Activated B cell treated with CpG ODN at 0.5 μM for 24 hours (primary cell): ENCODE data around the gene IL17B. TPM values are rescaled to one million over a fixed set of nuclear protein-coding genes. Genes with fewer than 3 reads are reported as not detected.

ENCODE experiments used
- ATAC-seq: fragments of 200-7000 bp; cut with Tn5 transposase; one replicate; pipeline ENCODE4 v1.10.0; 2021; ENCODE audit warnings: low read depth, mild to moderate bottlenecking, moderate library complexity
- CTCF ChIA-PET: fragments of 350-600 bp; sonication (Branson Sonifier 250); formaldehyde crosslinking; loops from one replicate; lab custom pipeline; 2021; ENCODE audit warnings: antibody characterized with exemption; lab: Charles Lee
- POLR2A ChIA-PET: fragments of 350-600 bp; sonication (Branson Sonifier 250); formaldehyde crosslinking; loops from one replicate; lab custom pipeline; 2021; ENCODE audit warnings: antibody characterized with exemption; lab: Charles Lee
- DNase-seq: peaks from one replicate; pipeline ENCODE4 v3.0.0; 2022
- H3K27ac Mint-ChIP-seq: one replicate; pipeline ENCODE4 v1.8.0; 2020; ENCODE audit warnings: mixed read lengths
- H3K27me3 Mint-ChIP-seq: one replicate; pipeline ENCODE4 v1.8.0; 2021; ENCODE audit warnings: mixed read lengths
- H3K36me3 Mint-ChIP-seq: one replicate; pipeline ENCODE4 v1.8.0; 2021; ENCODE audit warnings: low read depth, mixed read lengths
- H3K4me1 Mint-ChIP-seq: one replicate; pipeline ENCODE4 v1.8.0; 2021; ENCODE audit warnings: mixed read lengths
- H3K4me3 Mint-ChIP-seq: one replicate; pipeline ENCODE4 v1.8.0; 2020; ENCODE audit warnings: mild to moderate bottlenecking, mixed read lengths
- H3K9me3 Mint-ChIP-seq: one replicate; pipeline ENCODE4 v1.8.0; 2020; ENCODE audit warnings: mixed read lengths
- intact Hi-C: fragments of 100-400 bp; cut with micrococcal nuclease; formaldehyde crosslinking; loops from one replicate; pipeline ENCODE4 v1.15.1; 2024
- total RNA-seq: library from RNA; stranded (reverse); gene quantifications from 2 replicates; pipeline ENCODE4 v1.2.3, GENCODE V29; 2022
- TF ChIP-seq, protein P1 (sequence below): fragments of 200-600 bp; IDR thresholded peaks from one replicate; pipeline ENCODE4 v1.8.0; 2022; ENCODE audit warnings: antibody characterized with exemption, mild to moderate bottlenecking

IL17B gene
- total RNA-seq, 1 donor from 2014 or later = not detected

DNA sequence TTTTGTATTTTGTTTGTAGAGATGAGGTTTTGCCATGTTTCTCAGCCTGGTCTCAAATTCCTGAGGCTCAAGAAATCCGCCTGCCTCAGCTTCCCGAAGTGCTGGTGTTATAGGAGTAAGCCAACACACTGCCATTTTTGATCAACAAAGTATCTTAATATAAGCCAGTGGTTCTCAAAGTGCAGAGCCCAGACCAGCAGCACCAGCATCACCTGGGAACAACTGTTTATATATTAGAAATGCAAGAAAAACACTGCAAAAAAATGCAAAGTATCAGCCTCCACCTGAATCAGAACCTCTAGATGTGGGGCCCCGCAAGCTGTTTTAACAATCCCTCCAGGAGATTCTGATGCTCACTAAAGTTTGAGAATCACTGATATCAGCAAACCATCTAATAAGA lies 6.2 kb downstream of the IL17B start:
- no peaks in the 10 kb centered on the region for H3K4me1 Mint-ChIP-seq
- ChIA-PET CTCF (interaction anchor here (0.8 to 4.0 kb wide), 8 partner anchors 9 to 207 kb away, joined by 3 to 29 read pairs (median 4); partner anchors contain the start of gene PCYOX1L), POLR2A (no interaction called here)
- intact Hi-C loops = no loop called here
- H3K4me3 Mint-ChIP-seq = no peak overlapping the region
- no peaks in the 10 kb centered on the region for H3K36me3 Mint-ChIP-seq
- no peaks in the 10 kb centered on the region for H3K27me3 Mint-ChIP-seq
- no peak overlapping the region for H3K27ac Mint-ChIP-seq
- DNase-seq (no peak), ATAC-seq (no peak)
- H3K9me3 Mint-ChIP-seq = no peaks in the 10 kb centered on the region
- TF ChIP-seq, protein P1, sequence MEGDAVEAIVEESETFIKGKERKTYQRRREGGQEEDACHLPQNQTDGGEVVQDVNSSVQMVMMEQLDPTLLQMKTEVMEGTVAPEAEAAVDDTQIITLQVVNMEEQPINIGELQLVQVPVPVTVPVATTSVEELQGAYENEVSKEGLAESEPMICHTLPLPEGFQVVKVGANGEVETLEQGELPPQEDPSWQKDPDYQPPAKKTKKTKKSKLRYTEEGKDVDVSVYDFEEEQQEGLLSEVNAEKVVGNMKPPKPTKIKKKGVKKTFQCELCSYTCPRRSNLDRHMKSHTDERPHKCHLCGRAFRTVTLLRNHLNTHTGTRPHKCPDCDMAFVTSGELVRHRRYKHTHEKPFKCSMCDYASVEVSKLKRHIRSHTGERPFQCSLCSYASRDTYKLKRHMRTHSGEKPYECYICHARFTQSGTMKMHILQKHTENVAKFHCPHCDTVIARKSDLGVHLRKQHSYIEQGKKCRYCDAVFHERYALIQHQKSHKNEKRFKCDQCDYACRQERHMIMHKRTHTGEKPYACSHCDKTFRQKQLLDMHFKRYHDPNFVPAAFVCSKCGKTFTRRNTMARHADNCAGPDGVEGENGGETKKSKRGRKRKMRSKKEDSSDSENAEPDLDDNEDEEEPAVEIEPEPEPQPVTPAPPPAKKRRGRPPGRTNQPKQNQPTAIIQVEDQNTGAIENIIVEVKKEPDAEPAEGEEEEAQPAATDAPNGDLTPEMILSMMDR = no peak

DNA sequence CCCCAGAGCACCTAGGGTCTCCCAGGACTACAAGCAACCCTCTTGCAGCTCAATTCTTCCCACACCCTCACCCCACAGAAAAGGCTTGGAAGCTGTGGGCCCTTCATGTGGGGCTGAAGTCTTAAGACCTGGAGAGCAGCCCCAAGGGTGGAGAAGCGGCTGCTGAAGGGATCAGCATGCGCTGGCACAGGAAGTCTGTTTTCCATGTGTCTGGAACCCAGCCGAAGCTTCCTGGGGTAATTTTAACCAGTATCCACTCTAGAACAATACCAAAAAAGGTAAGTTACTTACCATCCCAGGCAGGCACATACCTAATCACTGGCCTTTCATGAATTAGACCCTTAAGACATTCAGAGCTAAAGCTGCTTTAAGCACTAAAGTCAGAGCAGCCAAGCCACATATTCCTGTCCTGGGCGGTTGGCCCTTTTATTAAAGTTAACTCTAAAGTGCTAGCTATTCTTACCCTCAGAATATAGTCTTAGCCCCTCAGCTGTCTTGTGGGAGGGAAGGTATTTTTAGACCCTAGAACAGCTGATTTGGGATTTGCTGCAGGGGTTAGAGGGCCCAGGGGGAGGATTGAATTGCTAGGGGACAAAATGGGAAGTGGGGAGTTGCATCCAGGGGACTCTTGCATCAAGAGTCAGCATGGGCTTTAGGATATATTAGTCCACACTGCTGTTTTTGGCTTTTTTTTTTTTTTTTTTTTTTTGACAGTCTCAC lies 6.9 kb downstream of the IL17B start:
- ATAC-seq (no peak), DNase-seq (no peak)
- H3K9me3 Mint-ChIP-seq = no peaks in the 10 kb centered on the region
- POLR2A ChIA-PET = no interaction called here
- CTCF ChIA-PET = interaction anchor here (0.8 to 4.0 kb wide), 10 partner anchors 9 to 207 kb away, joined by 3 to 29 read pairs (median 5); partner anchors contain the start of gene PCYOX1L
- no peak overlapping the region for H3K27ac Mint-ChIP-seq
- no peaks in the 10 kb centered on the region for H3K36me3 Mint-ChIP-seq
- H3K4me3 Mint-ChIP-seq = no peak overlapping the region
- H3K27me3 Mint-ChIP-seq = no peaks in the 10 kb centered on the region
- TF ChIP-seq, protein P1 = no peak
- H3K4me1 Mint-ChIP-seq = peaks cover 5% of the 10 kb centered on the region
- intact Hi-C loops = no loop called here

DNA sequence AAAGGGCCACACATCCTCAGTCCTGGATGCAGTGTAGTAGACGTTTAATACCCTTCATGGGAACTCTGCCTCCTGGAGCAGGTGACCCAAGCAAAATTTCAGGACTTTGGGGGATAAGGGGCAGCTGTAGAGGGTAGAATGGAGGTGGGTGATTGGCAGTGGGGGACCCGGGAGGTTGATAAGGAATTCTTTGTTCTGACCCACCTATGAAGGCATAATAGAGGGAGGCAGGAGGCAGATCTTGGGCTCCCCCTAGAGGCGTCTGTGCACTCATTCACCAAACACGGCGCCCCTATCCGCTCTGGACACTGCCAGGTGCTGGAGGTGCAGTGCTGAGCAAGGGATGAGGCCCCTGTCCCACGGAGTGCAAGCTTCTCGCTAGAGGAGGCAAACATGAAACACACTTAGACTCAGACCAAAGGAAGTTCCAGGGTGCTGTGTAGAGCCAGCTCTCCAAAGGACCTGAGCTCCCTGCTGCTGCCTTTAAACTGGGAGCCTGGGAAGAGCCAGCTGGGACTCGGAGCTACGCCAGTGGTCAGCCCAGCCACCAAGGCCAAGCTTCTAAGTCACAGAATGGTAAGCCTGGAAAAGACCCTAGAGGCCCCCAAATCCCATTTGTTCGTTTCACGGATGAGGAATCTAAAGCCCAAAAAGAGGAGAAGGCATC lies 7.7 kb downstream of the IL17B start:
- CTCF ChIA-PET = interaction anchor here (0.8 to 4.0 kb wide), 7 partner anchors 11 to 57 kb away, joined by 3 to 29 read pairs (median 5); partner anchors contain the start of gene PCYOX1L
- Mint-ChIP-seq H3K4me3 (no peak overlapping the region), H3K27ac (no peak overlapping the region), H3K27me3 (no peaks in the 10 kb centered on the region), H3K9me3 (no peaks in the 10 kb centered on the region), H3K36me3 (no peaks in the 10 kb centered on the region), H3K4me1 (peaks cover 5% of the 10 kb centered on the region)
- TF ChIP-seq, protein P1 = no peak
- peak; percentile 34 for DNase-seq
- peak; percentile 85 for ATAC-seq
- intact Hi-C loops = loop anchor here (1.0 kb wide), 1 partner anchor 54 kb away; no protein-coding TSS in a partner anchor
- POLR2A ChIA-PET = no interaction called here

DNA sequence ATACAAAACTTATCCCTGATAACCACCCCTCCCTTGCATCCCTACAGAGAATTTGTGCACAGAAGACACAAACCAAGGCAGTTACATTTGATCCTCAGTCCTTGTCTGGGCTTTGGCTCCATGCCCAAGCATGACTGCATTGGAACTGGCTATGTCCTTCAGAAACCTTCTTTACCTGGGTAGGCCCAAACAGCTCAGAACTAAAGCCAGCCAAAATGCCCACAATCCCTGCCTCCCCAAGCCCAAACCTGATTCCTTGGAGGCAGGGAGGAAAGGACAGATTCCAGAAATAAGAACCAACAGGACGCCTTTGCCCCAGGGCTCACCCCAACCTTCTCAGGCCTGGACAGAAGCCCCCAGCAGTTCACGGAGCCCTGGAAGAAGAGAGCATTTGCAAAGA lies 8.2 kb downstream of the IL17B start:
- CTCF ChIA-PET = interaction anchor here (1.6 to 4.0 kb wide), 5 partner anchors 10 to 57 kb away, joined by 3 to 29 read pairs (median 7); partner anchors contain the start of gene PCYOX1L
- intact Hi-C loops = loop anchor here (1.0 kb wide), 1 partner anchor 54 kb away; no protein-coding TSS in a partner anchor

More for the DNA sequence above, 8.2 kb downstream of the IL17B start:
- Mint-ChIP-seq H3K36me3 (no peaks in the 10 kb centered on the region), H3K4me3 (no peak overlapping the region), H3K9me3 (no peaks in the 10 kb centered on the region), H3K27ac (no peak overlapping the region), H3K4me1 (peaks cover 5% of the 10 kb centered on the region), H3K27me3 (no peaks in the 10 kb centered on the region)
- POLR2A ChIA-PET = no interaction called here
- ATAC-seq = no peak
- DNase-seq = no peak
- TF ChIP-seq, protein P1 = no peak
